Activated CD4-positive, alpha-beta T cell treated with anti-CD3 and anti-CD28 coated beads, Interleukin-2, amount 10 ng/mL, durations not matched to agents 7 days and 5 days (primary cell): Measurements from ENCODE around the gene NEK1. TPM values are rescaled to one million over a fixed set of nuclear protein-coding genes. Genes with fewer than 3 reads are reported as not detected.
"Not testable (repeated sequence)": the region's sequence is repeated elsewhere in the genome, so short reads cannot be mapped to it uniquely, and the experiment has no call there.

Source experiments
- CTCF ChIA-PET: fragments of 350-600 bp; sonication (Branson Sonifier 250); formaldehyde crosslinking; loops from one replicate; lab custom pipeline; 2021; ENCODE audit warnings: antibody characterized with exemption; lab: Charles Lee
- POLR2A ChIA-PET: fragments of 350-600 bp; sonication (Branson Sonifier 250); formaldehyde crosslinking; loops from one replicate; lab custom pipeline; 2021; ENCODE audit warnings: antibody characterized with exemption; lab: Charles Lee
- DNase-seq: peaks from one replicate; pipeline ENCODE4 v3.0.0-alpha.2; 2020
- H3K27ac Mint-ChIP-seq: one replicate; pipeline ENCODE4 v1.8.0; 2021; ENCODE audit warnings: mild to moderate bottlenecking, moderate library complexity, mixed read lengths
- H3K27me3 Mint-ChIP-seq: one replicate; pipeline ENCODE4 v1.8.0; 2021; ENCODE audit warnings: mixed read lengths
- H3K36me3 Mint-ChIP-seq: one replicate; pipeline ENCODE4 v1.8.0; 2021; ENCODE audit warnings: low read depth, mixed read lengths
- H3K4me1 Mint-ChIP-seq: one replicate; pipeline ENCODE4 v1.8.0; 2021; ENCODE audit warnings: mixed read lengths
- H3K4me3 Mint-ChIP-seq: one replicate; pipeline ENCODE4 v1.8.0; 2021; ENCODE audit warnings: mild to moderate bottlenecking, moderate library complexity, mixed read lengths
- H3K9me3 Mint-ChIP-seq: one replicate; pipeline ENCODE4 v1.8.0; 2021; ENCODE audit warnings: mixed read lengths
- total RNA-seq, 2 experiments: library from RNA; stranded (reverse); gene quantifications; one replicate each; pipeline ENCODE4 v1.2.3, GENCODE V29; 2021

The NEK1 gene
- total RNA-seq, 2 experiments from 2014 or later: 15.1 to 15.4 TPM

- Mint-ChIP-seq H3K4me1 (no peaks in the 10 kb centered on the region), H3K4me3 (no peak overlapping the region), H3K27me3 (no peaks in the 10 kb centered on the region), H3K27ac (no peak overlapping the region), H3K36me3 (peaks cover 33% of the 10 kb centered on the region), H3K9me3 (peaks cover 6% of the 10 kb centered on the region)
- CTCF ChIA-PET: no interaction called here
- DNase-seq: no peak
- POLR2A ChIA-PET: no interaction called here
These were observed 153.8 kb downstream of the NEK1 start for GRCh38 chr4:169458575-169458974.

DNA sequence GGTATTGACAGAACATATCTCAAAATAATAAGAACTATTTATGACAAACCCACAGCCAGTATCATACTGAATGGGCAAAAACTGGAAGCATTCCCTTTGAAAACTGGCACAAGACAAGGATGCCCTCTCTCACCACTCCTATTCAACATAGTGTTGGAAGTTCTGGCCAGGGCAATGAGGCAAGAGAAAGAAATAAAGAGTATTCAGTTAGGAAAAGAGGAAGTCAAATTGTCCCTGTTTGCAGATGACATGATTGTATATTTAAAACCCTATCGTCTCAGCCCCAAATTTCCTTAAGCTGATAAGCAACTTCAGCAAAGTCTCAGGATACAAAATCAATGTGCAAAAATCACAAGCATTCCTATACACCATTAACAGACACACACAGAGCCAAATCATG lies 159.7 kb downstream of the NEK1 start:
- CTCF ChIA-PET, DNase-seq, H3K4me3 Mint-ChIP-seq, POLR2A ChIA-PET, H3K27me3 Mint-ChIP-seq, H3K4me1 Mint-ChIP-seq, H3K27ac Mint-ChIP-seq: not testable (repeated sequence)
- Mint-ChIP-seq H3K9me3 (peaks cover 12% of the 10 kb centered on the region), H3K36me3 (peaks cover 39% of the 10 kb centered on the region)

GRCh38 chr4:169448935-169449334 lies 163.4 kb downstream of the NEK1 start:
- H3K27ac Mint-ChIP-seq, DNase-seq, H3K4me1 Mint-ChIP-seq, H3K4me3 Mint-ChIP-seq, POLR2A ChIA-PET, H3K27me3 Mint-ChIP-seq: not testable (repeated sequence)
- CTCF ChIA-PET: interaction anchor here (1.4 kb wide), 1 partner anchor 13 kb away, joined by 3 read pairs; no protein-coding TSS in a partner anchor
- Mint-ChIP-seq H3K36me3 (peaks cover 55% of the 10 kb centered on the region), H3K9me3 (peaks cover 30% of the 10 kb centered on the region)

GRCh38 chr4:169446824-169447223 lies 165.6 kb downstream of the NEK1 start:
- Mint-ChIP-seq H3K36me3 (peaks cover 57% of the 10 kb centered on the region), H3K27me3 (no peaks in the 10 kb centered on the region), H3K4me1 (no peaks in the 10 kb centered on the region), H3K4me3 (no peak overlapping the region), H3K9me3 (peaks cover 43% of the 10 kb centered on the region), H3K27ac (no peak overlapping the region)
- DNase-seq: no peak
- POLR2A ChIA-PET: no interaction called here
- CTCF ChIA-PET: interaction anchor here (0.6 kb wide), 1 partner anchor 437 kb away, joined by 3 read pairs; the partner anchor contains the start of gene CBR4

DNA sequence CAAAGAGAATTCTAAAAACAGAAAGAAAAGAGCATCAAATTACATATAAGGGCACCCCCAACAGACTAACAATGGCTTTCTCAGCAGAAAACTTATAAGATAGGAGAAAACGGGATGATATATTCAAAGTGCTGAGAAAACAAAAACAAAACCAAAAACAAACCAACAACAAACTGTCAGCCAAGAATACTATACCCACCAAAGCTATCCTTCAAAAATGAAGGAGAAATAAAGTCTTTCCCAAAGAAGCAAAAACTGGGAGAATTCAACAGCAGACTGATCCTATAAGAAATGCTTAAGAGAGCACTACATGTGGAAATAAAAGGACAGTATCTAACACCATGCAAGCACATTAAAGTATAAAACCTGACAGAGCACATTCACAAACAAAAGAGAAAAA lies 168.6 kb downstream of the NEK1 start:
- no peak overlapping the region for H3K27ac Mint-ChIP-seq
- H3K4me1 Mint-ChIP-seq: peaks cover 3% of the 10 kb centered on the region
- H3K36me3 Mint-ChIP-seq: peaks cover 49% of the 10 kb centered on the region
- no peak overlapping the region for H3K4me3 Mint-ChIP-seq
- no peaks in the 10 kb centered on the region for H3K27me3 Mint-ChIP-seq
- H3K9me3 Mint-ChIP-seq: peaks cover 39% of the 10 kb centered on the region
- DNase-seq: no peak
- ChIA-PET POLR2A (interaction anchor here (0.6 kb wide), 1 partner anchor 114 kb away, joined by 3 read pairs; no protein-coding TSS in a partner anchor), CTCF (no interaction called here)

GRCh38 chr4:169440446-169440845 lies 171.9 kb downstream of the NEK1 start:
- H3K27ac Mint-ChIP-seq: no peak overlapping the region
- H3K27me3 Mint-ChIP-seq: no peaks in the 10 kb centered on the region
- H3K4me3 Mint-ChIP-seq: no peak overlapping the region
- POLR2A ChIA-PET: no interaction called here
- peaks cover 25% of the 10 kb centered on the region for H3K9me3 Mint-ChIP-seq
- CTCF ChIA-PET: no interaction called here
- no peak for DNase-seq
- H3K36me3 Mint-ChIP-seq: peaks cover 27% of the 10 kb centered on the region
- peaks cover 3% of the 10 kb centered on the region for H3K4me1 Mint-ChIP-seq

GRCh38 chr4:169439244-169439643 lies 173.1 kb downstream of the NEK1 start:
- Mint-ChIP-seq H3K4me3 (no peak overlapping the region), H3K36me3 (peaks cover 22% of the 10 kb centered on the region), H3K4me1 (peaks cover 3% of the 10 kb centered on the region), H3K9me3 (peaks cover 15% of the 10 kb centered on the region), H3K27ac (no peak overlapping the region), H3K27me3 (no peaks in the 10 kb centered on the region)
- no peak for DNase-seq
- CTCF ChIA-PET: interaction anchor here (0.6 to 0.7 kb wide), 2 partner anchors 58 to 77 kb away, joined by 4 read pairs; no protein-coding TSS in a partner anchor
- POLR2A ChIA-PET: no interaction called here

- ChIA-PET CTCF (no interaction called here), POLR2A (no interaction called here)
- Mint-ChIP-seq H3K4me1 (peaks cover 3% of the 10 kb centered on the region), H3K27ac (no peak overlapping the region), H3K9me3 (peaks cover 7% of the 10 kb centered on the region), H3K4me3 (no peak overlapping the region), H3K36me3 (peaks cover 13% of the 10 kb centered on the region), H3K27me3 (no peaks in the 10 kb centered on the region)
- DNase-seq: no peak
These were observed 174.3 kb downstream of the NEK1 start for GRCh38 chr4:169438057-169438480.

GRCh38 chr4:169437299-169438047 lies 174.9 kb downstream of the NEK1 start:
- peaks cover 11% of the 10 kb centered on the region for H3K36me3 Mint-ChIP-seq

DNA sequence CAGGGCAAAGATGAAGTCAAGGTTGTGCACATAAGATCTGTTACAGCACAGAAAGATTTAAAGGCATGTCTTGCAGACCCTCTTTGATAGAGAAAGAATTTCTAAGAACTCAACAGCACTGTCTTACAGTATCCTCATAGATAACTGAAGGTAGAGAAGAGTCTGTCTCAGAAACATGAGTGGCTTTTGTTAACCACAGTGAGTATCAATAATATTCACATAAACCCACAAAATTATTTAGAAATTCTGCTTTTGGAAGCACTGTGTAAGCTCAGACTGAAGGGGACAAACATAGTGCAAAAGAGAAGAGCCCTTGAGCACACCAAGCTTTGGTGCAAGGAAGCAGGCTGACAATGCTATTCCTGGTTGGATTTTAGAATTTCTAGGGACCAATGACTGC lies 175.6 kb downstream of the NEK1 start:
- H3K27ac Mint-ChIP-seq: no peak overlapping the region
- ChIA-PET POLR2A (no interaction called here), CTCF (interaction anchor here (1.3 kb wide), 1 partner anchor 13 kb away, joined by 3 read pairs; no protein-coding TSS in a partner anchor)
- H3K4me1 Mint-ChIP-seq: peaks cover 3% of the 10 kb centered on the region
- no peaks in the 10 kb centered on the region for H3K9me3 Mint-ChIP-seq
- no peaks in the 10 kb centered on the region for H3K27me3 Mint-ChIP-seq
- no peak overlapping the region for H3K4me3 Mint-ChIP-seq
- DNase-seq: no peak
- H3K36me3 Mint-ChIP-seq: peaks cover 8% of the 10 kb centered on the region

More at GRCh38 chr4:169437299-169438047, 174.9 kb downstream of the NEK1 start:
- H3K4me3 Mint-ChIP-seq: no peak overlapping the region
- no peaks in the 10 kb centered on the region for H3K27me3 Mint-ChIP-seq
- H3K27ac Mint-ChIP-seq: no peak overlapping the region
- H3K9me3 Mint-ChIP-seq: peaks cover 5% of the 10 kb centered on the region
- POLR2A ChIA-PET: no interaction called here
- H3K4me1 Mint-ChIP-seq: peaks cover 3% of the 10 kb centered on the region
- CTCF ChIA-PET: no interaction called here
- DNase-seq: no peak

DNA sequence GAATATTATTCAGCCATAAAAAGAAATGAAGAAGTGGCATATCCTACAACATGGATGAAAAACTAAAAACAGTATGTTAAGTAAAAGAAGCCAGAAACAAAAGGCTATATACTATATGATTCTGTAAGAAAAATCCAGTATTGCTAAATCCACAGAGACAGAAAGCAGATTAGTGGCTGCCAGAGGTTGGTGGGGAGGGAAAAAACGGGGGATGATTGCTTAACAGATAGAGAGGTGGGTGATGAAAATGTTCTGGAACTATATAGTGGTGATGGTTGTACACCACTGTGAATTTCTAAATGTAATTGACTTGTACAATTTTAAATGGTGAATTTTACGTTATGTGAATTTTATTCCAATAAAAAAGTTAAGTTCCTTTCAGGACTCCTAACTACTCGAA lies 184.0 kb downstream of the NEK1 start:
- no peak for DNase-seq
- Mint-ChIP-seq H3K36me3 (peaks cover 10% of the 10 kb centered on the region), H3K27me3 (no peaks in the 10 kb centered on the region), H3K4me1 (no peaks in the 10 kb centered on the region), H3K27ac (no peak overlapping the region), H3K4me3 (no peak overlapping the region), H3K9me3 (no peaks in the 10 kb centered on the region)
- CTCF ChIA-PET: no interaction called here
- POLR2A ChIA-PET: no interaction called here

DNA sequence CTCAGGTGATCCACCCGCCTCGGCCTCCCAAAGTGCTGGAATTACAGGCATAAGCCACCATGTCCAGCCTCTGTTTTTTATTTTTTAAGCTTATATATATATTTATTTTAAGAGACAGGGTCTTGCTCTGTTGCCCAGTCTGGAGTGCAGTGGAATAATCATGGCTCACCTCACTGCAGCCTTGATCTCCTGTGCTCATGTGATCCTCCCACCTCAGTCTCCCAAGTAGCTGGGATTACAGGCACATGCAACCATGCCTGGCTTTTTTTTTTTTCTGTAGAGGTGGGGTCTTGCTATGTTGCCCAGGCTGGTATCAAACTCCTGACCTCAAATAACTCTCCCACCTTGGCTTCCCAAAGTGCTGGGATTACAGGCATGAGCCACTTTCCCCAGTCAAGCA lies 184.7 kb downstream of the NEK1 start:
- not testable (repeated sequence) for H3K9me3 Mint-ChIP-seq

GRCh38 chr4:169420291-169420690 lies 192.1 kb downstream of the NEK1 start:
- Mint-ChIP-seq H3K4me1 (peaks cover 16% of the 10 kb centered on the region), H3K27me3 (no peaks in the 10 kb centered on the region), H3K4me3 (no peak overlapping the region), H3K9me3 (no peaks in the 10 kb centered on the region), H3K36me3 (peaks cover 18% of the 10 kb centered on the region), H3K27ac (no peak overlapping the region)
- CTCF ChIA-PET: no interaction called here
- POLR2A ChIA-PET: no interaction called here
- no peak for DNase-seq

More for the DNA sequence above, 184.7 kb downstream of the NEK1 start:
- DNase-seq, H3K27ac Mint-ChIP-seq, H3K4me3 Mint-ChIP-seq, POLR2A ChIA-PET, H3K27me3 Mint-ChIP-seq, H3K36me3 Mint-ChIP-seq, H3K4me1 Mint-ChIP-seq: not testable (repeated sequence)
- CTCF ChIA-PET: interaction anchor here (0.6 kb wide), 1 partner anchor 29 kb away, joined by 4 read pairs; no protein-coding TSS in a partner anchor
